ENCODE results near the gene BCAS4.

BCAS4 gene

DNA sequence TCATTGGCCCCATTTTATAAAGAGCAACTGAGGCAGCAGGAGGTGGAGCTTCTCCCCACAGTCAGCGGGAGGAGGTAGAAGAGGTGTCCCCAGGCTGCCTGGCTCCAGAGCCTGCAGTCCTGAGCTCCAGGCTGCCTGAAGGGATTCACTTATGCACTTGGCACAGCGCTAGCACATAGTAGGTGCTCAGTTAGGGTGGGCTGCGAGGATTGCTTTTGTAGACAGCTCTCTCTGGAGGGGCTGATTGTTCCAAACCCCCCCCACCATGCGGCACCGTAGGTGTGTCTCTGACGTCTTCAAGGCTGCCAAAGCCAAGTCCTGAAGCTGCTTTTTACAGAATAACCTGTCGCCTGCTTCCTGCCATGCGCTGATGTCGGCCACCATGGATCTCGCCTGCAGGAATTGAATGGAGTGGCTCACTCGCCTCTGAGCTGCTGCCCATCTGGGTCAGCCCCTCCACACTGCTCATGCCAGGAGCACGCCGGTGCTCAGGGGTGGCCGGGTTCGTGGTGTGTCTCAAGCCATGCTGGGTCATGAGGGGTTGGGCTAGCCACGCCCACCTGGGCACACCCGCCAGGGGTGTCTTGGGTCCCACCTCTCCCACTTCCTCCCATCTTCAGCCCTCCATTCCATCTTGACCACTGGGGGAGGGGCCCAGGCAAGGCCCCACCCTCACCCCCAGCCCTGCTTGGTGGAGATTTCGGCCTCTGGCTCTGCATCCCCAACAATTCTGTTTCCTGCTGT, 59.8 kb downstream of the BCAS4 start:
- no peak for DNase-seq (ENCODE audit: low spot score)

DNA sequence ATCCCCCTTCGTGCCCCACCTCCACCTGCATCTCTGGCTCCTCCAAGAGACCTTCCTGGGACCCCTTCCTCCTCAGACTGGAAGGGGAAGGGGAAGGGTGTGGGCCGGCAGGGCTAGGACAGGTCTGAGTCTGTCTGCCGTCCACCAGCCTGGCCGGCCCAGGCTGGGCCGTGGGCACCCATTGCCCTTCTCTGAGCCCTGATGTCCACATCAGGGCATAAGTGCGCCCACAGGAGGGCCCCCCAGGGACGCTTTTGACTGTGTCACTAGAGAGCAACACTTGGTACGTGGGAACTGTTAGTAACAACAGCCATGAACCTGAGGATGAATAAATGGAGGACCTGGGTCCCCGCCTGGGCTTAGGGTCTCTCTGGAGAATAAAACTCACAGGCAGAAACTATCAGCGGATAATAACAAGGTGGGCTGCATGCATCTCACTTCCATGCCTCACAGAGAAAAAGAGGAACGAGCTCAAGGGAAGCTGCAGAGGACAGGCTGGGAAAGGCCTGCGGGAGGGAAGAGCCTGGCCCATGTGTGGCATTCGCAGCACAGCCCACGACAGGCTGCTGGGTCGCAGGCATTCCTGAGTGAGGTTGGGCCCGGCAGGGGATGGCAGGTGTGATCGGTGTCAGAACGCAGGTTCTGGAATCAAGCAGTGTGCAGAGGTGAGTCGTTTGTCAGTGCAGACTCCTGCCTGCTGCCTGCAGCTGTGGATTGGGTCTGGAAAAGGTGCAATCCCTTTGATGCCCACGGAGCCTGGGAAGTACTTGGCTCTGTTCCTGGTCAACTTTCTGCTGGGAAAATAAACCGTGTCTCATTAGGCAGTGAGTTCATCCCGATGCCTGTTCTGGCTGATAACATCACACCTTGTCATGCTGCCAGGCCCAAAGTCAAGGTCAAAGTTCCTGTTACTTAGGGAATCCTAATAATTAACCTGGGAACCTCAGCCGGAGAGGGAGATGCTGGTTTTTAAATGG, 60.9 kb downstream of the BCAS4 start:
- DNase-seq (ENCODE audit: low spot score): peak; percentile 41

DNA sequence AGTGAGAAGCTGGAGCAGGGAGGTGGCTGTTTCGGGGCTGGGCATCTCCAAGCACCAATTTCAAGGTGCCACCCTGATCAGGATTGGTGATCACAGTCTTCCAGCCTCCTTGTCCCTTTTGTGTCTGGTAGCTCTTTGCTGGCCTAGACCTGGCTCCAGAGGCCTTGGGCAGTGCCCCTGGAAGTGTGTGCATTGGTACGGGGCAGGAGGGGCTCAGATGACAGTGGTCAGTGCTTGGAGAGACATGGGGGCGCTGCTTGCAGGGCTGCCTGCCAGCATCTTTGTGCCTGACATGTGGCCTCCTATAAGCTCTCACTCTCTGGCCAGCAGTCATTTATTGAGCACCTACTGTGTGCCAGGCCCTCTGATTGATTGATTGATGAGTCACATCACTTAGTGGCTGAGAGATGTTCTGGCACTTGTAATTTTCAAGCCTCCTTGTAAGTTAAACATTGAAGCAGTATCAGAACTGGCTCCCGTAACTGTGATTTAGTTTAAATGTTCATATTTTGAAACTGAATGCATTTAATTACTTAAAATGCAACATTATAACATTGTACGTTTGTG, 61.7 kb downstream of the BCAS4 start:
- no peak for DNase-seq (ENCODE audit: low spot score)

DNA sequence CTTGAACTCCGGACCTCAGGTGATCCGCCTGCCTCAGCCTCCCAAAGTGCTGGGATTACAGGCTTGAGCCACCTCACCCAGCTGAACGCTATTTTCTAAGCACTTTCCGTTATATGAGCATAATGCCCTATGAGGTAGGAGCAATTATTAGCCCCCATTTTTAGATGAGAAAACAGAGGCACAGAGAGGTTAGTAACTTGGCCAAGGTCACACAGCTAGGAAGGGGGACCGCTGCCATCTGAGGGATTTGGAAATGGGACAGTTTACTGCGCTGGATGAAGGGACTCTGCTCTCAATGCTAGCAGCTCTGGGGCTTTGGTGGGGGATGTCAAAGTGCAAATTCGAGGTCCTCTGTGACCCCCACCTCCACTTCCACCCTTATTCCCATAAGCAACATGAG, 62.5 kb downstream of the BCAS4 start:
- DNase-seq (ENCODE audit: low spot score): no peak

DNA sequence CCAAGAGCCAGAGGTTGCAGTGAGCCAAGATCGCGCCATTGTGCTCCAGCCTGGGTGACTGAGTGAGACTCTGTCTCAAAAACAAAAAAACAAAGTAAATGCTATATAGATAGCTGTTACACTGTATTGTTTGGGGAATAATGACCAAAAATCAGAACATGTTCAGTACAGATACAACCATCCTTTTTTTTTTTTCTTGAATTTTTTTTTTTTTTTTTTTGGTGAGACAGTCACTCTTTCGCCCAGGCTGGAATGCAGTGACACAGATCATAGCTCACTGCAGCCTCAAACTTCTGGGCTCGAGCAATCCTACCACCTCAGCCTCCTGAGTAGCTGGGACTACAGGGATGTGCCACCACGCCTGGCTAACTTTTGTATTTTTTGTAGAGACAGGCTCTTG, 63.7 kb downstream of the BCAS4 start:
- DNase-seq (ENCODE audit: low spot score): no peak

DNA sequence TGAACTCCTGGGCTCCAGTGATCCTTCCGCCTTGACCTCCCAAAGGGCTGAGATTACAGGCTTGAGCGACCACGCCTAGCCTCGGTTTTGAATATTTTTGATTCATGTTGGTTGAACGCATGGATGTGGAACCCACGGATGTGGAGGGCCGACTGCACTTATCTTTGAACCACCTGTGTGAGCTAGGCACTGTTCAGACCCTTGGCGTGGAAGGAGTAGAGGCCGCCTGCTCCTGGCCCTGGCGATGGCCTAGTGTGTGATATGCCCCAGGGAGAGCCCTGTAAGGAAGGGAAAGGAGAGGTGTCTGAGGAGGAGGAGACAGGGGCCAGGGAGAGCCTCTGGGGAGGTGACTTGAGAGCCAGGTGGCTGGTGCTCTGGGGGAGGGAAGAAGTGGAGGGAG, 64.3 kb downstream of the BCAS4 start:
- no peak for DNase-seq (ENCODE audit: low spot score)

DNA sequence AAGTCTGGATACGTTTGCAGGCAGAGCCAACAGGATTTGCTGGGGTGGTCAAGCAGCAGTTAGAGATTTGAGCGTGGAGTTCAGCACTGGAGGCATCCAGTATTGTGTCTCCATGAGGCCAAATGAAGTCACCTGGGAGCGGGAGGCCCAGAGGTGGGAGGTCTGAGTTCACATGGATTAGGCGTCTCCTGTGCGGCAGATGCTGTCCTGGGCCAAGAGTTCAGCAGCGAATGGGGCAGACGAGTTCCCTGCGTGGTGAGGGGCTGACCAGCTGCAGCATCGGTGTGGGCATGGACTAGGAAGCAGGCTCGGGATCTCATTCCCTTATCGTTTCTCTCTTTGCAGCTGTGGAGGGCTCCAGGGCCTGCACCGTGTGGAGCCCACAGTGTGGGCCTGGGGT, 66.2 kb downstream of the BCAS4 start:
- no peak for DNase-seq (ENCODE audit: low spot score)

DNA sequence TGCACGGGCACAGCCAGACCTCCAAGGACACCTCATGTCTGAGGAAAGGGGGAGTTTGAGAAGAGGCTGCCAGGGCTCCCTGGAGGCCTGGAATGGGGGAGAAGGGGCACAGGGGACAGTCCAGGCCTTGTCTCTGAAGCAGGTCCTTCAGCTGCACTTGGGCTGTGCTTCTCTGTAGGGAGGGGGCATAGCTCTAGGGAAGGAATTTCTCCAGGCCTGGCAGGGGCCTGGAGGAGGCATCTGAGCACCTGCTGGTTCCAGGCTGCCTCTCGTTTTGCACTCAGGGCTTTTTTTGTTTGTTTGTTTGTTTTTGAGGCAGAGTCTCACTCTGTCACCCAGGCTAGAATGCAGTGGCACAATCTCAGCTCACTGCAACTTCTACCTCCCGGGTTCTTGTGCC, 67.7 kb downstream of the BCAS4 start:
- DNase-seq (ENCODE audit: low spot score): no peak

DNA sequence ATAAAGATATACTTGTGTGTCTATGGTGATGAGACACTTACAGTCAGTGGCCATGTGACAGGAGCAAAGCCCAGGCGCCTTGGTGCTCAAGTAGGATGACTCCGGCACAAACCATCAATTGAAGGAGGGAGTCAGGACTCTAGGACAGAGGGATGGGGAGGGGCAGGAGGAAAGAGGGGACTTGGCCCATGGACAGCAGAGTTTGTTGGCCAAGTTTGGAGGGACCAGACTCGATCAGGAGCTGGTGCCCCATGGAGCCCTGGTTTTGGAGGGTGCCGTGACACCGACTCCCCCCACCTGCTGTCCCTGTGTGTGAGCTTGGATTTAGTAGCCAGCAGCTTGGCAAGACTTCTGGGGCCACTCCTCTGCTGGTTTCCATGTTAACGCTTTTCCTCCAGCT, 70.3 kb downstream of the BCAS4 start:
- DNase-seq (ENCODE audit: low spot score): no peak

DNA sequence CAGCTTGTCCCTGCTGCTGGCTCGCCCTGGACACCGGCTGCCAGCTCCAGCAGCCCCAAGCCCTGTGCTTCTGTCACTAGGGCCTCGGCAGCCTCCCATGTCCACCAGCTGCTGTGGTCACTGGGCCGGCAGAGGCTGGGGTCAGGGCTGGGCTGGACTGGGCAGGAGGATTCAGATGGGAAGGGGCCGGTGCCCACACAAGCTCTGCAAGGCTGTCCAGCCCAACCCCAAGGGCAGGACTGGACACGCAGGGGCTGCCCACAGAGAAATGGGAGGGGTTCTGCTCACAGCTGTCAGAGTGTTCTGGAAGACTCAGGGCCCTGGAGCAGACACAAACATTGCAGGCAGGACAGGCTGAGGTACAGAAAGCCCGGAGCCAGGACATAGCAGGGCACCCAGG, 70.7 kb downstream of the BCAS4 start:
- no peak for DNase-seq (ENCODE audit: low spot score)

DNA sequence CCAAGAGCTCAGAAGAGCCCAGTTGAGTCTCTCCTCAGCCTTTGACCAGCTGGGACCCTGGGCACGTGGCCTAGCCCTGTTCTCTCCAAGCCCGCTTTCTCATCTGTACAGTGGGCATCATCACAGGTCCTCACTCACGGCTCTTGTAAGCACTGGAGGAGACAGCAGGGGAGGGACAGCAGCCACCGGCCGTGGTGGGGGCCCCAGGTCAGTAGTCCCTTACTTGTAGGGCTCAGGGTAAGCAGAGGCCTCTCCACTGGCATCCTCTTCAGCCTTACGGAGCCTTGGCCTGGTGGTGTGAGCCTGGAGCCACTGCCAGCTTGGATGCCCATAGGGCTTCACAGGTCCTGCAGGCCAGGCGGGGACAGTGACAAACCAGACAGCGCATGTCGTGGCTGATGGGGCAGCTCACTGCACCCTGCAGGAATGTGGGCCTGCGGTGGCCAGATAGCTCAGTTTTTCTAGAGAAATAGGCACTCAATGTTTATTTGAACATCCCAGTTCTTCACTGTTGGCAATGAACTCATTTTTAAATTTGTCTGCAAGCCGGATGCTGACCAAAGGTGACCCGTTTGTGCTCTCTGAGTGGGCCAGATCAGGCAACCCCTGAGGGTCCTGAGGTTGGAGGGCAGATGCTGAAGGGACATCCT, 71.3 kb downstream of the BCAS4 start:
- DNase-seq (ENCODE audit: low spot score): no peak

DNA sequence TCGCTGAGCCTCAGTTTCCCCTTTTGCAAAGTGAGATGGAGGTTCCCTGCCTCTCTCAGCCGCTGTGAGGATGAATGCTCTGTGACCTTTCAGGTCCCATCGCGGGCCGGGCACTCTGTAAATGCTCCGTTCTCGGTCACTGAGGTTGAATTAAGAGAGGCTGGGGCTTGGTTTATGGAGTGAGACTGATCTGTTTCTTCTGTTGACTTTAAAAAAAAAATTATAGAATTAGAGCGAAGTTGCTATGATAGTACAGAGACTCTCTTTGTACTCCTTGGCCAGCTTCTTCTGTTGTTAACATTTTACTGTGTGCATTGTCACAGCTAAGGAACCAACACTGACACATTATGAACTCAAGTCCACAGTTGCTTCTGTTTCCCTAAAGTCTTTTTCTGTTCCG, 72.0 kb downstream of the BCAS4 start:
- DNase-seq (ENCODE audit: low spot score): no peak

DNA sequence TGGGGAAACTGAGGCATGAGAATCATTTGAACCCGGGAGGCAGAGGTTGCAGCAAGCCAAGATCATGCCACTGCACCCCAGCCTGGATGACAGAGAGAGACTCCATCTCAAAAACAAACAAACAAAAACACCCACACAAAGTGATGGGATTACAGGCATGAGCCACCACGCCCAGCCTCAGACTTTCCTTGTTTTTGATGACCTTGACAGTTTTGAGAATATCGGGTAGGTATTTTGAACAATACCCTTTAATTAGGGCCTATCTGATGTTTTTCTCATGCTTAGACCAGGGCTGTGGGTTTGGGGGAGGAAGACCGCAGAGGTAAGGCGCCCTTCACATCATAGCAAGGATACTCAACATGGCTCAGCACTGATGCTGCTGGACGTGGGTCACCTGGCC, 72.9 kb downstream of the BCAS4 start:
- DNase-seq (ENCODE audit: low spot score): no peak

DNA sequence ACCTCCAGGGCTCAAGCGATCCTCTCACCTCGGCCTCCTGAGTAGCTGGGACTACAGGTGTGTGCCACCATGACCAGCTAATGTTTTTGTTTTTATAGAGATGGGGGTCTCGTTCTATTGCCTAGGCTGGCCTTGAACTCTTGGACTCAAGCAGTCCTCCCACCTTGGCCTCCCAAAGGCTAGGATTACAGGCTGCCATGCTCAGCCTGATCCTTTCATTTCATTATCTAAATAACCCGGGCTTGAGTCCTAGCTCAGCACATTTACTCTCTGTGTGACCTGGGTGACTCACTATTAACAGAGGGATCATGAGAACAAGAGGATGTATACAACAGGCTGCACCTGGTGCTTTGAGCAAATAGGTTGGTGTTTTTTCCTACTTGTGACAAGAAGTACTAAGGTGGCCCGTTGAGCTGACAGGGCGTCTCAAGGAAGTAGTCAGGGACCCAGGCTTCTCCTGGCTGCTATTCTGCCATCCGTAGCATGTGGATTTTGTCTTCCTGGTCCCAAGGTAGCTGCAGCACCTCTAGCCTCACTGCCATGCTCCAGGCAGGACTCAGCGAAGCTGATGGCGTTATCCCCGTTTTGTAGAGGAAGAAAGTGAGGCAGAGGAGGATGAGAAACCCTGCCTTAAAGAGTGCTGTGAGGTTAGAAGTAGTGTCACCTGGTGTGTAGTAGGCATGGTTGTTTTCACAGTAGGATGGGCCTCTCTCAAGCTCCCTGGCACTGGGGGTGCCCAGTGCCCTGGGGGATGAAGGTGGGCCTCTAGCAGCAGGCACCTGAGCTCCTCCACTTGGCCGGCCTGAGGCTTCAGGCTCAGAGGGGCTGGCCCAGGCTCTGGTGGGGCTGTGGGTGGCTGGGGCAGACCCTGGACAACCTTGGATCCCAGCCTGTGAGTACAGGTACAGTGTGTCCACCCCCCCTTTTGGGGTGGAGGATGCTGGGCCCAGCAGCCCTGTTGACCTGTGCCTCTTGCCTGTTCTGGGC, 73.9 kb downstream of the BCAS4 start:
- DNase-seq (ENCODE audit: low spot score): no peak

DNA sequence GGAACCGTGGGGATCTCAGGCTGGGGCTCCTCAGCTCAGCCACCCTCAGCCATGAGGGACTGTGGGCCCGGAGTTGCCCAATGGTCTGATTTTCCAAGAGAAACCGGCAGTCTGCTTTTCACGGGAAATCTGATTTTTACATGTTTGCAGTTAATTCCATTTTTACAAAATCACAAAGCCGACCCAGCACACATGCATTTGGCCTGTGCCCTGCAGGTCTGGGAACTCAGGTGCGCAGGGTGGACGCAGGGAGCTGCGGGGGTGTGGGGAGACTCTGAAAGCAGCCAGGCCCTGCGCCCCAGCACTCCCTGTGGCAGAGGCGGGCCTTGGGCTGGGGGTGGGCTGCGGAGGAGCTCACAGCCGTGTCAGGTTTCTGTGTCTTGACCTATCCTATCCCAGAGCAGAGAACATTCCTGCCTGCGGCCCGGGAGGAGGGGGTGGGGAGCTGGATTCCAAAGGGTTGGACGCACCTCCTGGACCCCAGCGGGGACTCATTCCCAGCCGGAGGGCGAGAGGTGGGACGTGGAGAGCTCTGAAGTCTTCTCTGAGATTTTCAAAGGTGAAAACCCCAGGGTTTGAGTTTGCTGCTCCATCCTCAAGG, 75.8 kb downstream of the BCAS4 start:
- DNase-seq (ENCODE audit: low spot score): peak; percentile 81

DNA sequence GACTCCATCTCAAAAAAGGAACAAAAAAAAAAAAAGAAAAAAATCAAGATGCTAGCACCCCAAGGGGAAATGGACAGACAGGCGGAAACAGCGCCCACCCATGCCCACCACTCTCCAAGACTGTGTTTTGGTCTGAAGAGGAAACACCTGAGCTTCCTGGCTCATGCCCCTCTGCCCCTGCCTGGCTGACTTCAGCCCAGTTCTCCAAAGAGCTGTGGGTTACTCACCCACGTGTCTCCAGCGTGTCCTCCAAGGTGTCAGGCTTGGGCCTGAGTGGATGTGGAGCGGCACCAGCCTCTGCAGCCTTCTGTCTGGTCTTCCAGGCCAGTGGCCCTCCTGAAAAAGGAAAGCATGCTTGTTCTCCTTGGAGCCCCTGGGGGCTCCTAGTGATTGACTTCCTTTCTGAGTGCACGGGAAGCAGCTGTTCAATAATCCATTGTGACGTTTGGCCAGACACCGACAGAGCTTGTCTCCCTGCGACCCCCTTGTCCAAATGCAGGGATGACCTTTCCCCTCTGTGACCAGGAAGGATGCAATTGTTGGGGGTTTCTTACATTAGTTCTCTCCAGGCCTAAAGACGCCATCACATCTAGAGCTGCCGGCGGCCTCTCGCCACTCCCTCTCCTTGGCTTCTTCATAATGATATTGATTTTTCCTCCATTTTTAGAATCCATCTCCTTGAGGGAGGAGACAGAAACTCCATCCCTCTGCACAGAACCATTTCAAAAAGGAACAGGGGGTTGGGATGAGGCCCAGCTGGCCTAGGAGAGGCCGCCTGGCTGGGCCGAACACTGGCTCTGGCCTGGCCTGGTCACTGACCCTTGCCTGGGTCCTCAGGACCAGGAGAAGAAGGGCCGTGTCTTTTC, 77.9 kb downstream of the BCAS4 start:
- DNase-seq (ENCODE audit: low spot score): no peak

DNA sequence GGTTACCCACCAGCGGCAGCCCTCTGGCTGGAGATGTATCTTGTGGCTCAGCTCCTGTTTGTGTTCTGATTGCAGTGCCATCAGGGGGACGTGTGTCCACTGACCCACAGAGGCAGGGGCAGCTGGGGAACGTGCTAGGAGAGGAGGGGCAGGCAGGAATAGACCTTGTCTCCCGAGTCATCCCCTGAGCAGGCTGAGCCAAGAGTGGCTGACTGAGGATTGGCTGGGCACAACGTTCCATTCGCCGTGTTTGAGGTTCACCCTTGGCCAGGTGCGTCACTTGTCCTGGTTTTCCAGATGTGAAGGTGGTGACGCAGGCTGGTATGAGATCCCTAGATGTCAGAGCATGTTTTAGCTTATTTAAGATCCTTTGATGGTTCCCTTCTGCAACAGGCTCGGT, 78.7 kb downstream of the BCAS4 start:
- DNase-seq (ENCODE audit: low spot score): no peak

DNA sequence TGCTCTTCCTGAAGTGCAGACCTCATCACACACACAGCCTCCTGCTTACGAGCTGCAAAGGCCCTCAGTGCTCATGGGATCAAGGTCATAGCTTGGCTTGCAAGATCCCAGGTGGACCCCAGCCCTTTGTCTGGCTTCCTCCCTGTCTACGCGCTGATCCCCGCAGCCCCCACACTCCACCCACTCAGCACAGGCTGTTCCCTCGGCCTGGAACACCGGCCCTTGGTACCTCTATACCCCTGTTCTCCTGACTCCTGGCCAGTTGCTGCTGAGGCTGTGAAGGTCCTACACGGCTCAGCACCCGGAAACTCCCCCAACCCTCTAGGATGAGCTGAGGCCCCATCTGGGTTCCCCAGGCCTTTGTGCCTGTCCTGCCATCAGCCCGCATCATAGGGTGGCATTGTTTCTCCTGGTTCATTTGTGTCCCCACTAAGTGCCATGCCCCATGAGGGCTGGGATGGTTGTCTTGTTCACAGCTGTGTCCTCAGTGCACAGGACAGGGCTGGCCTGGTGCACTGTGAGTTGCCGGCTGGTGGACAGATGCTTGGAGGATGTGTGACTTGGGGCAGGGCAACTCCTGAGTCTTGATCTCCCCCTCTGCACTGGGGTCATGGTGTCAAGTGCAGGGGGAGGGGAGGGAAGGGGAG, 79.4 kb downstream of the BCAS4 start:
- no peak for DNase-seq (ENCODE audit: low spot score)
